ENCODE data around the gene ACBD4. TPM values are rescaled to one million over a fixed set of nuclear protein-coding genes. Genes with fewer than 3 reads are reported as not detected.

ACBD4 gene
- total RNA-seq, 4 donors from 2014 or later = 1.7 to 6.9 (median 4.5) TPM

DNA sequence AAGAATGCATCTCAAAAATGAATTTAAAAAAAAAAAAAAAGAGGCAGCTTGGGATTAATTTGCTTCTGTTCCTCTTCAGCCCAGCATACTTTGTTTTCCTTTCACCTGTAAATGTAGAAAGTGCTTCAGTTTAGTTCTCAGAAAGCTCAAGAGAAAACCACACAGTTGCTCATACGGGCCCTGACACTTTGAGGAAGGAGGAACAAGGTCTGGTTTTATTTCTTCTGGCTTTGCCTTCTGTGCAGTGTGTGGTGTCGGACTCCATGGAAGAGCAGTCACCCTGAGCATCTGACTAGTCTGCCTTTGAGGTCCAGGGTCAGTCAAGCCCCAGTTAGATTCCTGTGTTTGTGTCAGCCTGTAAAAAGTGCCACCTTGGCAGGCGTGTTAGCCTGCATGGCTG, 46.7 kb upstream of the ACBD4 start:
- Histone ChIP-seq H3K36me3 (peaks cover 4 to 88% (median 29%) of the 10 kb centered on the region in 3 donors), H3K4me1 (peaks cover 30 to 61% (median 42%) of the 10 kb centered on the region in 3 donors), H3K27ac (peak overlapping the region; percentile 16 to 89 (median 86)), H3K4me3 (no peak overlapping the region), H3K9me3 (no peaks in the 10 kb centered on the region), H3K27me3 (no peaks in the 10 kb centered on the region)
- DNase-seq = no peak
- intact Hi-C loops (cut with DNase I) = no loop called here
- TF ChIP-seq, protein P1, sequence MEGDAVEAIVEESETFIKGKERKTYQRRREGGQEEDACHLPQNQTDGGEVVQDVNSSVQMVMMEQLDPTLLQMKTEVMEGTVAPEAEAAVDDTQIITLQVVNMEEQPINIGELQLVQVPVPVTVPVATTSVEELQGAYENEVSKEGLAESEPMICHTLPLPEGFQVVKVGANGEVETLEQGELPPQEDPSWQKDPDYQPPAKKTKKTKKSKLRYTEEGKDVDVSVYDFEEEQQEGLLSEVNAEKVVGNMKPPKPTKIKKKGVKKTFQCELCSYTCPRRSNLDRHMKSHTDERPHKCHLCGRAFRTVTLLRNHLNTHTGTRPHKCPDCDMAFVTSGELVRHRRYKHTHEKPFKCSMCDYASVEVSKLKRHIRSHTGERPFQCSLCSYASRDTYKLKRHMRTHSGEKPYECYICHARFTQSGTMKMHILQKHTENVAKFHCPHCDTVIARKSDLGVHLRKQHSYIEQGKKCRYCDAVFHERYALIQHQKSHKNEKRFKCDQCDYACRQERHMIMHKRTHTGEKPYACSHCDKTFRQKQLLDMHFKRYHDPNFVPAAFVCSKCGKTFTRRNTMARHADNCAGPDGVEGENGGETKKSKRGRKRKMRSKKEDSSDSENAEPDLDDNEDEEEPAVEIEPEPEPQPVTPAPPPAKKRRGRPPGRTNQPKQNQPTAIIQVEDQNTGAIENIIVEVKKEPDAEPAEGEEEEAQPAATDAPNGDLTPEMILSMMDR (IDR thresholded peaks at IDR 0.05) = no peak
- TF ChIP-seq POLR2A (IDR thresholded peaks at IDR 0.05) = no peak
- WGBS, 2 donors = 76 to 77% methylated on average over 3 of the region's 3 CpGs

DNA sequence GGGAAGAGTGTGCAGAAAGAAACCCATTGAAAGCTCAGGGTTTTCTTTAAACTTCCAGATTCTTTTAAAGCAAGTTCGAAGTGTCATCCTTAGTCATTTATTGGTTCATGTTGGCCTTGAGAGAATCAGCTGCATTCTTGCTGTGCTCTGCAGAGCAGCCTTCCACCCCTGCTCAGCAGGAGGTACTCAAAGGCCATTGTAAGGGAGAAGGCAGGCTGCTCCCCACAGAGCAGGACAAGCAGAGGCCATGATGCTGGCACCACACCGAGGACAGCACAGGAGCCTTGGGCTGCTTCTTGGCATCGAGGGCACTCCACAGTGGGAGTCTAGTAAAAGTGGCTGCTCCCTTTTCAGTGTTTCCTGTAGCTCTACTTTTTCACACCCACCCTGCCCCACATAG, 44.8 kb upstream of the ACBD4 start:
- 72 to 80% methylated on average over 3 of the region's 3 CpGs for WGBS, 2 donors
- no peaks in the 10 kb centered on the region for H3K9me3 ChIP-seq
- intact Hi-C loops (cut with DNase I) = loop anchor here (5.0 kb wide), 1 partner anchor 38 kb away; the partner anchor contains the start of gene DCAKD
- peak overlapping the region; percentile 3 to 92 (median 78) for H3K27ac ChIP-seq
- no peak overlapping the region for H3K4me3 ChIP-seq
- no peaks in the 10 kb centered on the region for H3K27me3 ChIP-seq
- peaks cover 34 to 72% (median 50%) of the 10 kb centered on the region in 3 donors for H3K4me1 ChIP-seq
- peaks cover 9 to 88% (median 19%) of the 10 kb centered on the region in 3 donors for H3K36me3 ChIP-seq
- TF ChIP-seq, protein P1 (IDR thresholded peaks at IDR 0.05) = no peak
- no peak for TF ChIP-seq POLR2A (IDR thresholded peaks at IDR 0.05)
- no peak for DNase-seq

DNA sequence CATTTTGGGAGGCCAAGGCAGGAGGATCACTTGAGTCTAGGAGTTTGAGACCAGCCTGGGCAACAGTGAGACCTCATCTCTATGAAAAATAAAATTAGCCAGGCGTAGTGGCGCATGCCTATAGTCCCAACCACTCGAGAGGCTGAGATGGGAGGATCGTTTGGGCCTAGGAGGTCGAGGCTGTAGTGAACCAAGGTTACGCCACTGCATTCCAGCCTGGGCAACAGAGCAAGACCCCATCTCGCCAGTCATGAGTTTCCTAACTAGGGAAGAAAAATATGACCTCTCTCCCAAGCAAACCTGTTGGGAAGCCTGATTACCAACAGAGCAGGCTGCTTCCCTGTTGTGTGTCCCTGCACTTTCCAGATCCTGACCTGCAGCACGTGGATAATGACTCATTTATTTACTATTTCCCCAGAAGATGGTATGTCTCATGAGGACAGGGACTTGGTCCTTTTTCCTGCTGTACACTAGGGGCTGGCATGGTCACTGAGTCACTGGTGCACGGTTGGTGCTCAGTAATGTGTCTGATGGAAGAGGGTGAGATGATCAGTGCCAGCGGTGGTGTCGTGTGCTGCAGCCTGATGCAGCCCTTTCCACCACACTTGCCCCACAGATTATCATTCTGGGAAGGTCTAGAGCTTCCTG, 43.6 kb upstream of the ACBD4 start:
- H3K36me3 ChIP-seq = peaks cover 13 to 88% (median 21%) of the 10 kb centered on the region in 3 donors
- no peaks in the 10 kb centered on the region for H3K27me3 ChIP-seq
- 72 to 85% methylated on average over 5 to 9 of the region's 11 CpGs for WGBS, 2 donors
- no peak overlapping the region for H3K4me3 ChIP-seq
- H3K4me1 ChIP-seq = peaks cover 34 to 74% (median 48%) of the 10 kb centered on the region in 3 donors
- no peak for DNase-seq
- TF ChIP-seq POLR2A (IDR thresholded peaks at IDR 0.05) = no peak
- TF ChIP-seq, protein P1 (IDR thresholded peaks at IDR 0.05) = no peak
- intact Hi-C loops (cut with DNase I) = loop anchor here (5.0 kb wide), 1 partner anchor 40 kb away; the partner anchor contains the start of gene DCAKD
- peak overlapping the region; percentile 77 to 92 (median 90) for H3K27ac ChIP-seq
- H3K9me3 ChIP-seq = no peaks in the 10 kb centered on the region

DNA sequence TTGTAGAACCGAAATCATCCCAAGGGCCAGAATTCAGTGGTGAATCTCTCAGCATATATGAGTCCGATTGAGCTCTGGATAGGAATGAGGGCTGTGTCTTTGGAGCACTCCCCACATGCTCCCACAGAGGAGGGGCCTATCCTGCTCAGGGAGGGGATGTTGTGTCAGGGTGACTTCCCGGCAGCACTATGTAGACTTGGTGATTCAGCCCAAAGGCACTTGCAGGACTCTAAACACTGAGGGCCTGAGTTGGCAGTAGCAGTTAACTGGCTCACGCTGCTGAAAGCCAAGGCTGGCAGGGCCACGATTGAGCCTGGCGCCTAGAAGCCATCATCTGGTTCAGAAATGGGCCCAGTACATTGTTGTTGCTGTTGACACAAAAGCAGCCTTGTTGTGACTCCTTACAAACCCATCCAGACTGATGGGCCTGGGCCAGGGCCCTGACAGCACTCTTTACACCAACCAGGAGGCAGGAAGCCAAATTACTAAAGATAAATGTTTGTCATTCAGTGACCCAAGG, 42.5 kb upstream of the ACBD4 start:
- H3K36me3 ChIP-seq = peaks cover 23 to 88% (median 29%) of the 10 kb centered on the region in 3 donors
- TF ChIP-seq, protein P1 (IDR thresholded peaks at IDR 0.05) = no peak
- peak in 1 of 4 donors; percentile 19 for TF ChIP-seq POLR2A (IDR thresholded peaks at IDR 0.05)
- no peak for DNase-seq
- 25 to 26% methylated on average over 3 to 4 of the region's 6 CpGs for WGBS, 2 donors
- no peaks in the 10 kb centered on the region for H3K27me3 ChIP-seq
- peak overlapping the region; percentile 77 to 92 (median 90) for H3K27ac ChIP-seq
- intact Hi-C loops (cut with DNase I) = loop anchor here (5.0 kb wide), 1 partner anchor 41 kb away; the partner anchor contains the start of gene DCAKD
- peak overlapping the region in 1 of 4 donors; percentile 16 for H3K4me3 ChIP-seq
- peaks cover 30 to 69% (median 42%) of the 10 kb centered on the region in 3 donors for H3K4me1 ChIP-seq
- no peaks in the 10 kb centered on the region for H3K9me3 ChIP-seq

All from esophagus squamous epithelium (tissue), 5 donors.